22Rv1 (cell line): ENCODE results near the gene CARMIL1.
"Not testable (repeated sequence)": the region's sequence is repeated elsewhere in the genome, so short reads cannot be mapped to it uniquely, and the experiment has no call there.

Experiments
- H3K27ac ChIP-seq: fragments of 450-650 bp; 2 replicates; pipeline ENCODE4 v1.5.1; 2017
- ZFX ChIP-seq: fragments of 450-650 bp; IDR thresholded peaks from 2 replicates; pipeline ENCODE4 v1.6.1; 2017; ENCODE audit warnings: antibody characterized with exemption, borderline replicate concordance
- TF ChIP-seq, protein P1 (sequence below): fragments of 450-650 bp; IDR thresholded peaks from 2 replicates; pipeline ENCODE4 v1.5.1; 2017; ENCODE audit warnings: mild to moderate bottlenecking

CARMIL1 gene

DNA sequence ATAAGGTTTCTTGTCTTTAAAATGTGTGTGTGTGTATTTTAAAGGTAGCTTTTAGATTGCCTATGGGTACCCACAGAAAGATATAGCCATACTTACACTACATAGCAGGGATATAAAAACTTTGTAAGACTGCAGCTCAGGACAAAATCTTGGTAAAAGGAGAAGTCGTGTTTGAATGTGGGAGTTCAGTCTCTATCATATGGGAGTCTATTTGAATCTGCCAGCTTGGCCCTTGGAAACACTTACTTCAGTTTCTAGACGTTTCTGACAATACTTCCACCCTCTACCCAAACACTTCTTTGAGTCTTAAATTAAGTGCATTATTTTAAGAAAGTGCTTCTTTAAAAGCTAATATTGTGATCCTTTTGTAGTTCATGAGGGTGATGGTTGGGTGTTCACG lies 155.7 kb downstream of the CARMIL1 start:
- no peak overlapping the region for H3K27ac ChIP-seq
- no peak for TF ChIP-seq ZFX
- TF ChIP-seq, protein P1, sequence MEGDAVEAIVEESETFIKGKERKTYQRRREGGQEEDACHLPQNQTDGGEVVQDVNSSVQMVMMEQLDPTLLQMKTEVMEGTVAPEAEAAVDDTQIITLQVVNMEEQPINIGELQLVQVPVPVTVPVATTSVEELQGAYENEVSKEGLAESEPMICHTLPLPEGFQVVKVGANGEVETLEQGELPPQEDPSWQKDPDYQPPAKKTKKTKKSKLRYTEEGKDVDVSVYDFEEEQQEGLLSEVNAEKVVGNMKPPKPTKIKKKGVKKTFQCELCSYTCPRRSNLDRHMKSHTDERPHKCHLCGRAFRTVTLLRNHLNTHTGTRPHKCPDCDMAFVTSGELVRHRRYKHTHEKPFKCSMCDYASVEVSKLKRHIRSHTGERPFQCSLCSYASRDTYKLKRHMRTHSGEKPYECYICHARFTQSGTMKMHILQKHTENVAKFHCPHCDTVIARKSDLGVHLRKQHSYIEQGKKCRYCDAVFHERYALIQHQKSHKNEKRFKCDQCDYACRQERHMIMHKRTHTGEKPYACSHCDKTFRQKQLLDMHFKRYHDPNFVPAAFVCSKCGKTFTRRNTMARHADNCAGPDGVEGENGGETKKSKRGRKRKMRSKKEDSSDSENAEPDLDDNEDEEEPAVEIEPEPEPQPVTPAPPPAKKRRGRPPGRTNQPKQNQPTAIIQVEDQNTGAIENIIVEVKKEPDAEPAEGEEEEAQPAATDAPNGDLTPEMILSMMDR = no peak

DNA sequence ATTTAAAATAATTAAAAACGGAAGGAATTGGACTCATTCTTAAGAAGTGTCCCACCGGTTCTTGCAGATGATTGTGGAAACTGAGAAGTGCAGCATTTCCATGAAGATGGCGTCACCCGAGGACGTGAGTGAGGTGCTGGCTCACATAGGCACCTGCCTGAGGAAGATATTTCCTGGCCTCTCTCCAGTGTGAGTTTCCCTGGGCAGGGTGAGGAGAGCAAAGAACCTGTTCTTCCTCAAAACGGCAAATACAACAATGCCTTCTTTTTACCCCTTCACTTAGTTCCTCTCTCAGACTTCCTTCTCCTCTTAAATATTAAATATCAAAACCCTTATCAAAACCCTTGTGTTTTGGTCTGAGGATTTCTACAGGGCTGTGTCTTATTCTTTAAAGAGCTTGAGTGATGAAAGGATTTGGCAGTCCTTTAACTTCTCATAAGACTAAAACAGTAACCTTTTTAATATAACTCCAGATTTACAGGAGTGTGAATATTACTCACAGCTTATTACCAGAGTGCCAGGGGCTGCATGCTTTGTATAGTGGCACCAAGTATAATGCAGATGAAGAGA lies 156.3 kb downstream of the CARMIL1 start:
- TF ChIP-seq ZFX = no peak
- TF ChIP-seq, protein P1 = no peak
- no peak overlapping the region for H3K27ac ChIP-seq

DNA sequence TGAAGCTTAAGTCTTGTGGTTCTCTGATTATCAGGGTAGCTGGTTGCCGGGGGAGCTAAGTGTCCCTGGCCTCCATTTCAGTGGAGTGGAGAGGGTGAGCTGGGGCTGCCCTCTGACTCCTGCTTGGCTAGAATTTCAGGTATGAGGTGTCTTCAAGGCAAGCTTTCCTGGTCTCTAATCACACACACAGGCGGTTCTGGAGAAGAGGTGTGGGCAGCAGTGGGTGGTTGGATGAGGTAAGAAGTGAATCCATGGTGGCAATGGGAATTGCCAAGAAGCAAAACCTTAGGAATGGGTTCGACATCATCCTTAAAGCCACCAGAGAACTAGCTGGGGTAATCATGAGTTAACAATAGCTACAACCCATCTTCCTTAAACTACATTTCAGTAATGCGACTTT lies 157.6 kb downstream of the CARMIL1 start:
- no peak overlapping the region for H3K27ac ChIP-seq
- TF ChIP-seq, protein P1 = no peak
- TF ChIP-seq ZFX = no peak

DNA sequence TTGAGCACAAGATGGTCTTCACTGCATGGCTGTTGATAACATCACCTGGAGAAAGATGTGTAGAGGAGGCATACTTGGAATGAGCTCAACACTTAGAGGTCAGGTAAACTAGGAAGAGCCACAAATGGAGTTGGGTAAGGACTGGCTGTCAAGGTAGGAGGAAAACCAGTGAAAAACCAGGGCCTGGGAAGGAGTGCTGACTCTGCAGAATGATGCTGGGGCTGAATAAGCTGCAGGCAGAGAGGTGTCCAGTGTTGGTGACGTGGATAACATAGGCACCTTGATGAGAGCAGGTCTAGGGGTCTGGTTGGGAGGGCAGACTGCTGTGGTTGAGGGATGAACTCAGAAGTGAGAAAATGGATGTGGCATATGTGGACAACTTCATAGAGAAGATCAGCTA lies 160.2 kb downstream of the CARMIL1 start:
- H3K27ac ChIP-seq = no peak overlapping the region
- TF ChIP-seq, protein P1 = no peak
- TF ChIP-seq ZFX = no peak

DNA sequence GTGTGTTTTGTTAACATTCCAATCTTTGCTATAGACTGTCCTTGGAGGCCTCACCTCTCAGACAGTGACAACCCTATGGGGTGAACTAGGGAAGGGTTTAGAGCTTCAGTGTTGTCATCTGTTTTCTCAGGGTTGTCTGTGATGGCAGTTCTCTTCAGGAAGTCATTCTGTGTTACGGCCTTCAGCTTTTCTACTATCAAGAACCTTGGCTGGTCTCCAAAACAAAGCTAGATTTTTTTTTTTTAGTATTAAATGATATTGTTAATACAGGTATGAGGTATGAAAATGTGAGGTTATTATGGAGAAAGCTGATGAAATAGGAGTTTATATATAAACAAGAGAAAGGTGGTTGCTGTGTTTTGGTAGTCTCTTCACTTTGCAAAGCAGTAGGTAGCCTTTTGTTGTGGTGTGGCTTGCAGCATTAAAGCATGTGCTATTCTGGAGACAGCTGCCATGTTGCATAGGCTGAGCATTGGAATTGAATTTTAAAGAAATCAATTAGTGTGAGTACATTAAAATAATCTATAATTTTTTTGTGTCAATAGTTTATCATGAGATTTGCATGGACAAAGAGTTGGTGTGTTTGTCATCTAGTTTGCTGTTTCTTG lies 162.6 kb downstream of the CARMIL1 start:
- no peak overlapping the region for H3K27ac ChIP-seq
- TF ChIP-seq ZFX = no peak
- TF ChIP-seq, protein P1 = no peak

DNA sequence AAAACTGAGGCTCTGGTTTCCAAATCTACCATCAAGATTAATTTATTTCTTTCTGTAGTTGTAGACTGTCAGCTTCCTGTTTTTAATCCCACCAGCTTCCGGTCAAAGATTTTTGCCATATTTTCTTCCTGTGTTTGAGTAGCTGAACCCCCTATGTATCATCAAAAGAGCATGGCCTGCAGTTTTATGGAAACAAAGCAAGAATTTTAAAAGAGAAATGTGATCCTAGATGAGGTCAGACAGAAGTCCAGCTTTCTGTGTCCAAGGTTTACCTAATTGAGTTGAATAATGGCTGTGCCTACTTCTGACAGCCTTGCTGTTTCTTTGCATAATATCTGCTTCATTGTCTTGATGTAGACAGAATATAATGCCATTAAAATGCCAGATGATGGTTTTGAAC lies 163.7 kb downstream of the CARMIL1 start:
- no peak overlapping the region for H3K27ac ChIP-seq
- TF ChIP-seq ZFX = no peak
- TF ChIP-seq, protein P1 = no peak

DNA sequence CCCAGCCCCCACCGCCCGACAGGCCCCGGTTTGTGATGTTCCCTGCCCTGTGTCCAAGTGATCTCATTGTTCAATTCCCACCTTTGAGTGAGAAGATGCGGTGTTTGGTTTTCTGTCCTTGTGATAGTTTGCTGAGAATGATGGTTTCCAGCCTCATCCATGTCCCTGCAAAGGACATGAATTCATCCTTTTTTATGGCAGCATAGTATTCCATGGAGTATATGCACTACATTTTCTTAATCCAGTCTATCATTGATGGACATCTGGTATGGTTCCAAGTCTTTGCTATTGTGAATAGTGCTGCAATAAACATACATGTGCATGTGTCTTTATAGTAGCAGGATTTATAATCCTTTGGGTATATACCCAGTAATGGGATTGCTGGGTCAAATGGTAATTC lies 165.3 kb downstream of the CARMIL1 start:
- H3K27ac ChIP-seq = not testable (repeated sequence)
